HG03571 (cell line): Measurements from ENCODE around the gene EFNA5.
"Not testable (repeated sequence)": the region's sequence is repeated elsewhere in the genome, so short reads cannot be mapped to it uniquely, and the experiment has no call there.

Experiments
- ATAC-seq: cut with Tn5 transposase; IDR thresholded peaks from one replicate; pipeline ENCODE4 v1.9.1; 2021; ENCODE audit not compliant: unreplicated experiment

EFNA5 gene

DNA sequence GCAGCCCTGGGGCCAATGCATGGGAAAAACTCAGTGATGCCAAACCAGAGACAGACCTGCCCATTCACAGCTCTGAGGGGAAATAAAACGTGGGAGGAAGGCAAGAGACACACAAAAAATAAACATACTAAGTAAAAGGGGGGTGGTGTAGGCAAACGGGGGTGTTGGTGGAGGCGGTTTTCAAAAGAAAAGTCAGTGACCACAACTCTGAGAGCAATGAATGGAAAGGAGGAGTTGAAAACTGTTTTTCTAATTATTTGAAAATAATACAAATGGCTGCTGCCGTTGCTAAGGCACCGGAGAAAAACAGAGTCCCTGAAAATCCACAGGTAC lies 293.5 kb downstream of the EFNA5 start:
- no peak for ATAC-seq

DNA sequence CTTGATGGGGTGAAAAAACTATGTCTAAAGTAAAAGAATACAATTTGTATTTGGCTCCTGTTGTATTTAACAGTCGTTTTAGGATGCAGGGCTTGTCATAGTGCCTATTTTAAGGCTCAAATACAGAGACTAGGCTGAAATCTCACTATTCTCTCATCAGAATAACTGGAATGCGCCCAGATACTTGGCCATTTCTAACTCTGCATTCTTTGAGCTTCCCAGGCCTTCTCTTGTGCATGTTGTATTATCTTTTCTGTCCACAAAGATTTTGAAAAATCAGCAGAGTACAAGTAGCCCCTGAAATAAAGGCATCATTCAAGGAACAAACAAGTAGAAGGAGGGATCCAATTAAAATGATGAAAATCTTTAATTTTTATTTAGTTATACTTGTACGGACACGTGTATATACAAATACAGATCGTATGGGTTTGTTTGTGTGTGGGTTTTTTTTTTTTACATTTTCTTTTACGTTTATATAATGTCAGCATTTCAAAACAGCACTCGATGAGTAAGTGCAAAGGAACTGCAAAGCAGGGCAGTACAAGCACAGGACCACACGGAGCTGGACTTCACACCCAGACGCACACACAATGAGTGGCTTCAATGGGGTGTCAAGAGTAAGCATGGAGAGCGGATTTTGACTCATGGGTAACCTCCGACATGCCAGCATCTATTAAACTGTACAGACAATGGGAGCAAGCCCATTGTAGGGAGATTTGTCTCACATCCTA lies 294.0 kb downstream of the EFNA5 start:
- ATAC-seq: no peak

DNA sequence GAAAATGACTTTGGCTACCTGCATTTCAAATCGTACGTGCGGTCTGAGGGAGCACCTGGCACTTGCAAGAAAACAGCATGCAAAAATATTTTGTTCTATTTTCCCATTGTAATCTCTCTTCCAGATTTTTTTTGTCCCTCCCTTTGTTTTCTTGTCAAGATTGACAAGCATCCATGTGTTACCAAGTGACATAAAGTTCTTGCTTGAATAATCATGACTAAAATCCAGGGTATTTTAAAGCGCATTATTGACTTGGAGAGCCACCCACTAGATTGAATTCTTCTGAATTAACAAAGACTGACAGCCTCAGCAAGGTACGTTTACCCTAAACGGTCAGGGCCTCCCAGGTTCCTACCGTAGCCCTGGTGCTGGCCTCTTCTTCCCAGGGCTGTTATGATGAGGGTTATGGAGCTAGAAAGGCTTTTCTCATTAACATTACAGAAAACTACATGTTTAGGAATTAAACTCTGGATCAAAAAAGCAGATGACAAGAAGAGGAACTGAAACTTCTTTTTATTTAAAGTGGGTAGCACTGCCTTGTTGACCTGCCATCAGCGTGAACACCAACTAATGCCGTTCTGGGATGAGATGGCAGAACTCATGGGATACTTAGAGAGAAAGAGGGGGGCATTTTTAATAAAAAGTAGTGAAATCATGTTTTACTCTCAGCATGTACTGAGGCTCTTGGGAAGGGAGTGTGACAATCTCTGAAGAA lies 297.0 kb downstream of the EFNA5 start:
- peak; percentile 70 for ATAC-seq

DNA sequence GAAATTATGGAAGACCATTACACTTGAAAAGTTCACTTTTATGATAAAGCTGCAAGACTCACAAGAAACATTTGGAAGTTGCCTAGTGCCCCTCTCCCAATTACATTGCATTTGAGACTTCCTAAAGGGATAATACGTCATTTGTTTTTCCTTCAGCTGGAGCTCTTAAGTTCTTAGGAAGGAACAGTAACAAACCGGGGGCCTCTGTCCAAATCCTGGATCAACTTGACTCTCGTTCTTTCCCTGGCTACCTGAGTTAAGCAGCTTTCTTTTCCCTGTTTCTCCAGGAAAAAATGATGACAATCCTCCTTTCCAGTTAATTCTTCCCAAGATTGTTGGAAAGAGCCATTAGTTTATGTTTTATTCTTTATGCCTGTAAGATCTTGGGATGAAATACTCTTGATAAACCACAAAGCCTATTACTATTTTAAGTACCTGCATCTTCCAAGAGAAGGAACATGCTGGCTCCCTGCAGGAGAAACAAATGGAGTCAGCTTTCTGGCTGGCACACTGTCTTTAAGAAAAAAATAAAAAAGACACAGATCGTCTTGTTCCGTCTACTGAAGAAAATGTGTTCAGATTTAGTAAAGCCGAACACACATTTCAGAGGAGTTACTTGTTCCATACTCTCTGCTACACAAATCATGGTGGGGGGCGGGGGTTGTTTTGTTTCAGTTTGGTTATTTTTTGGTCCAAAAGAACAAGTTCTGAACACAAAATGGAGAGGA lies 297.9 kb downstream of the EFNA5 start:
- no peak for ATAC-seq

DNA sequence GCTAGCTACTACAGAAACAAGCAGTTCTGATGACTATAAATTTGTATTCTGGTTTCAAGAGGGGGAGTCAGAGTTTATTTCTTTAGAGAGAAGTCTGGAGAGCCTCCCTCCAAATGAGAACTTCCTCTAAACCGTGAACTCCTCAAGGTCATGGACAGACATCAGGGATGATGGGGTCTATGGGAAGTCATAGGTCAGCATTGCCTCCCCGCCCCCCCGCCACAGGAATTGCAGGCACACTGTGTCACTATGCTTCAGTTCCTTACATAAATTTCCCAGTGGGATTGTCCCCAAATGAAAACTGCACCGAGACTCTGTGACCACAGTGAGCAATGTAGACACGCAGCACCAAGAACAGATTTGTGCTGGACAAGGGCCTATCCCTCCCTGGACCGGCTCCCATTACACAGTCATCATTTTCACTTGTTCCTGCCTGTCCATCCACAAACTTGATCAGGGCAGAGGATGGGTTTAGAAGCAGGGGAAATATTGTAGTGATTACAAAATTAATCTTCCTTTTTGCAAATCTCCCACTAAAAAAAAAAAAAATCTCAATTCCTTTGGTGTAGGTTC lies 300.3 kb downstream of the EFNA5 start:
- no peak for ATAC-seq

DNA sequence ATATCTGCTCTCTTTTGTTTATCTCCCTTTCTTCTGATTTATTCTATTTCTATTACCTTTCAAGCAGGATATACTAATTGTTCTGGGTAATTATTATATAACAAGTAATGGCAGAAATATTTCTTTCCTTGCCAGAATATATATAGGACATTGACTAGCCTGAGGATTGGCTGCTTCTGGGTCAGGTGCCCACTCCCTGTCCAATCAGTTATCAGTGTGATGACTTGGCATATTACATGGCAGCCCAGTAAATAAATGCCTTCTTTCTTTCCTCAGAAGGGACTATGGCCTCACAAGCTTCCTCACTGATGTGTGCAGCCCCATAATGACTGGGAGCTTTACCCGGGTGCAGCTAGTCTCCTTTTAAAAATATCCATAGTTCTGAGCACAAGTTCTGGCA lies 301.1 kb downstream of the EFNA5 start:
- no peak for ATAC-seq

DNA sequence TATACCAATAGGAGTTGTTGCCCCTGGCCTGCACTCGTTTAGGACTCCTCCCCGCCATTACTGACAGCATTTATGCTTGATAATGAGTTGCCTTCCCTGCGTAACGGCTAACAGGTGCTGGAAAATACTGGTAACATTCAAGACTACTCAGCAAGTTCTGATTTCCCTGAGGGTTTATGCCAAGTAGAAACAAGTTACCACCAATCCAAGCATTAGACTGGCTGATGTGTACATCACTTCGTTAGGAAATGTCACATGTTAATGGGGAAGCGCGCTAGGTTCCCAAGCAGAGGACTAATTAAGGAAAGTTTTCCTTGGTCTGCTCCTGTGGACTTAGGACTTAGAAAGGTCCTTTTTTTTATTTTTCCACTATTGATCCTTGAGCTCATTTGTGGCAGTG lies 302.1 kb downstream of the EFNA5 start:
- no peak for ATAC-seq

DNA sequence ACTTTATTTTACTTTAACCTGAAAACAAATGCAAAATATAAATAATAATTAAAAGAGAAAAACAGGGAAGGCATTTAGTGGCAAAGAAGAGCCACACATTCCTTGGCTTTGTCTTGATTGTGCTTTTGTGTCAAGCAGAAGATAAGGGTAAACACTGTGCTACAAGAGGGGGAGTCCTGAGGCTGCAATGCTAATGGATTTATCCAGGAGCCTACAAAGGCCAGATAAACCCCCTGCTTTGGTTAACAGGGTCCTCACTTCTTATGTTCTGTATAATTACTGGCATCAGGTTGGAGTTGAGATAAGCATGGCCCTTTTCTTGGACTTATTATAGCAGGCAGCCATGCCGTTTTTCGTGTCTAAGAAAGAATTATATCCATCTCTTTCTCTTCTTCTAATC lies 302.8 kb downstream of the EFNA5 start:
- no peak for ATAC-seq

DNA sequence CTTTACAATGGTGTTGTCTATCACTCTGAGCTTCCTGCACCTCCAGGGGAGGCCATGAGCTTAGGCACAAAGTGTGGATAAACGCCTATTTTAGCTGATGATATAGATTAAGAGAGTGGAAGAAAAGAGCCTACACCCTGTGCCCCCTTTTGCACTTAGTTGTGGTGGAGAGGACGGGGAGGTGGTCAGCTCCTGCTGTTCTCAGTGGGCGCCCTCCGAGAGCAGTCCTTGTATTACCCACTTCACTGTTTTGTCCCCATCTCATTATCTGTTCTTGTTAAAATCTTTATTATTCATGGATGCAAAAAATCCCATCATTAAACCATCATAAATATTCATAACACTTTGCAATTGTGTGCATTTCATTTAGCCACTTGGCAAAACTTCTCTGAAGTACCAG lies 303.3 kb downstream of the EFNA5 start:
- ATAC-seq: no peak

DNA sequence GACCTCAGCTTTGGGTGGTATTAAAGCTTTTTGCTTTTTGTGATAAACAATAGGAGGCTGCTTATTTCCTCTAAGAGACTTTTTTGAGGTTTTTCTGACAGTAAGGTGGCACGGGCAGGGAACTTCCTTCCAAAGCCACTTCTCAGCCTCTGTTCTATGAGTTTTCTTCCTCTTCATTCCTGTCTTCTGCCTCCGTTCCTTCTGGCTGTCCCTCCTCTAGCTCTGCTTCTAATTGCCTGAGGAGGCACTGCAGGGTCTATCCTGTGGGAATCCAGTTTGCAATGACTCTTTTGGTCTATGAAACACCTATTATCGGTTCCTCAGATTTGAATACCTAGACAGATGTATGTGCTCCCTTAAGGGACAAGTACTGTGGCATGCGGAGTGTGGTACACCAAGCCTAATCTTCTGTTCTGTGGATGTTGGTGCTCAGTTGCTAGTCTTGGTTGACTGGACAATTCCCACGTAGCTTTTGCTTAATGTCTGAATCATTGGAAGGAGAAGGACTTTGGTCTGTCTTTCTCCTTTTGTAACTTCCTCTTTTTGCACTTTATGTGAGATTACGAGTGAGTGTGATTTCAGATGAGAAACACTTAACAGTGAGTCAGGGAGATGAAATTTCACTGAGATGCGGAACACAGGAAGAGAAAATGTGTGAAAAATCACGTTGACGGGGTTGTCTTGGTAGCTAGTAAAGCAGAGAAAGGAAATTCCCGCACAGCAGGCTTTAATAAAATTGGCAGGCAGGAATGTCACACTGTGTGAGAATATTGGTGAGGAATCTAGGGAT lies 305.2 kb downstream of the EFNA5 start:
- peak; percentile 38 for ATAC-seq

DNA sequence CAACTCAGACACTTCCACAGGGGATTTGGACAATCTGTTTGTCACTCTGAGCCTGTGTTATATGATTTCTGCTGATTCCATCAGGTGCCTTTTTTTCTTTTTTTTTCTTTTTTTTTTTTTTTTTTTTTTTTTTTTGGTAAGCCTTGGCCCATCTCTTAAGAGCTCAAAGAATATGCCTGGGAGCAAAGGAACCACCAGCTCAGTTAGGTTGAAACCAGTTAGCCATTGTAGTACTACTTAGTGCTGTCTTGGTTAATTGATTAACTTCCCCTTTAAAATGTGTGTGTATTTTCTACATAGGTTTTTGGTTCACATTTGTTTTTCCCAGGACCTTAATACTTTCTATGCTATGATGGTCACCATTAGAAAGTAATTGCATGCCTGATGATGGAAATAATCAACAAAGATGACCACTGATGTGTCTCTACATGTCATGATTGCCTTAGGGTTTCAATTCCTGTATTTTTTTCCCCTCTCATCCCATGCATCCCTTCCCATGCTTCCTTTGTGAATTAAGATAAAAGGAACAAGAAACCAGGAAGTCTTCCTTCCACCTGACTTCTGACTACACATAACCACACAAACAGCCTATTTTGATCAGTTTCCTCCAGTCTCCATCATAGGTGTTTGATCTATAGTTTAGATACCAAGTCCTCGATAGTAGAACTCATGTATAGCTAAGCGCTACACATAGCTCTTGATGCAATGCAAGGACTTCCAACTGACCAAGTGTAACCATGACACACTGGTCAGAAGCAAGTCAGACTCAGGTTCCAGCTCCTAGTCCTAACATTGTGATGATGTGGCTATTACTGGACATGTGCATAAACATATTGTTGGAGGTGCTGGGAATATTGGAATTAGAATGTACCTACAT lies 306.1 kb downstream of the EFNA5 start:
- ATAC-seq: peak; percentile 44

DNA sequence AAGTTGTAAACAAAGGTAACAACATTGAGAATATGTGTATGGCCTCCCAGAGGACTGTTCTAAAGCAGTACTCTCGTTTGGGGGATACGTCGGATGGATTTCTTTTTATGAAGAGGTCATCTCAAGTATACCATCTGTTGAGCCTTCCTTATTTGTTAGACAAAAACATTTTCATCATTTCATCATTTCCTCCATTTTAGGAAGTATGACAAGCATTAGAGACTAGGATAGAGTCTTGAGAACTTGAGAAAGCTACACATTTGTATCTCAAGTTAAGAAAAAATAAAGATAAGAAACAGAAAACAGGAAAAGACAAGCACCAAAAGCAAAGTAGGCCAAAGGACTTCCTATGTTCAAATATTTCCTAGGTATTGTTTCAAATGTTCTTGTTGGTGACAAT lies 307.0 kb downstream of the EFNA5 start:
- ATAC-seq: no peak

DNA sequence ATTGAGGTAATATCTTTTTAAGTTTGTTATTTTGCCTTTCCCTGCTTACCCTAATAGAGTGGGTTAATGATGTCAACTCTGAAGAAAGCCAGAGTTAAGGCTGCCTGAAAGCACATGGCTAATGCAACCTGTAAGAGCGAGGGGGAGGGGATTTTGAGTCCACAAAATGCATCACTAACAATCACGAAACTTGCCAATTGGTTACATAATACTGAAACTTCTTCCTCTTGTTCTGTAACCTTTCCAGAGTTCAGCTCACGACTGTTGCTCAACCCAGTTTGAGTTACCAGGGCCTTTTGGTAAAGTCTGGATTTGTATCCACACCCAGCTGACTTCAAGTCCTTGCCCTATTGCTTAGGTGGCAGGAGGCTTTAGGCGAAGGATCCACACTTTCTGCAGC lies 308.8 kb downstream of the EFNA5 start:
- no peak for ATAC-seq

DNA sequence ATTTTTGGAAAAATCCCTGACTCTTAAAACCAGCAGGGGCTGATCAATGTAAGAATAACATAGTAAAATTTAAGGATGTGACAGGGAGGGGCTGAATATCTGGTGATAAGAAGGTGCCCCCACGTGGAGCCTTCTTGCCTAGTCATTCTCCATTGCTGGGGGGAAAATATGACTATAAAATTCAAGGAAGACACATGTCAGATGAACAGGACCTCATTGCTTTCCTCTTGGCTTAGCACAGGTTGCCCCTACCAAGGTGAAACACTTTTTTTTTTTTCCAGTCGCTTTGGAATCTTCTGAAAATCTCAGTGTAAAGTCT lies 310.9 kb downstream of the EFNA5 start:
- no peak for ATAC-seq

DNA sequence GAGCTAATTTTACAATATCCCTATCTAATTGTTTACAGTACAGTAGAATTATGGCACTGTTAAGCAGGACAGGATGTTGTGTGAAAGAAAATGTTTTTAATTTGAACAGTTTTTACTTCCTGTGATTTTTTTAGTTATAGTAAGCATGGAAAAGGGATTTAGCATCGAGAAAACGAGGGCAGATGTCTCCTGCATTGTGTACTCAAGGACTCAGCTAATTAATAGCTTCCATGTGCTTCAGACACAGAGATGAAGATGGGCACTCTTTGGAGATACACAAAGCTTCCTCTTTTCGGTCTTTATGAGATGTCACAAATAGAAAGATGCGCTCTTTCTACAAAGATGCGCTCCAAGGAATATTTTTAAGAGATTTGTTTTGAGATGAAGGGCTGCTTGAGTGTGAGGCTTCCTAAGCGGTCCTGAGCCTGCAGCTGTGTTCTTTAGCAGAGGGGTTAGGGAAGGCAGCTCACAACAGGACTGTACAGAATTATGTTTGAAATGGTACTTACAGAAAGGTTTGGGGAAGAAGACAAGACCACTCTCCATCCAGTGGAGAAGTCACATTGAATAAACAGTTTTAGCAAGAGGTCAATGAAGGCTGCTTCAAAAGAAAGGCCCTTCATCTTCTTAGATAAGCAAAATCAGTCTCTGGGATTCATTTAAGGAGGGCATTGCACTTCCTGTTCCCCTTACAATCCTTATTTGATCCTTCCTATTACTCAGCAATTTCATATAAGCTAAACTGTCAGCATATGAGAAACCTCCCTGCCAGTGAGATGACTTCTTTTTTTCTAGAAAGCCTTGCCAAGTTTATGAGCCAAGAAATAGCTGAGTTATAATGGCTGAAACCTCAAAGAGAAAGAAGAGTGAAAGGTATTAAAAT lies 311.5 kb downstream of the EFNA5 start:
- no peak for ATAC-seq

DNA sequence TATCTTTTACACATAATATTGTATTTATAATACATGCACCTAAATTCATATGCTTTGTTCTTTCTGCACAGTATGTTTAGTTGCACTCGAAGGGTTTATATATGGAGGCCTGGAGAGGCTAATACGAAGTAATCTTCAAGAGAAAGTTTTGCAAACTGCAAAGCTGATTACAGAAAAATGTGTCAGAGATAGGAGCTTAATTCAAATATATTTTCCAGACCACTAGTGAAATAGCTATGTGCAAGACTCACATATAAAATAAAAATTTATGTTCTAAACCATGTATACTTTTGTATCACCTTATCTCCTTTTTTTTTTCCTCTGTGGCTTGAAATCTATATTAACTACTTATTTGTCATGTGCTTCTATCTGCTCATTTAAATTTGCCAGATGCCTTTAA lies 313.8 kb downstream of the EFNA5 start:
- no peak for ATAC-seq

DNA sequence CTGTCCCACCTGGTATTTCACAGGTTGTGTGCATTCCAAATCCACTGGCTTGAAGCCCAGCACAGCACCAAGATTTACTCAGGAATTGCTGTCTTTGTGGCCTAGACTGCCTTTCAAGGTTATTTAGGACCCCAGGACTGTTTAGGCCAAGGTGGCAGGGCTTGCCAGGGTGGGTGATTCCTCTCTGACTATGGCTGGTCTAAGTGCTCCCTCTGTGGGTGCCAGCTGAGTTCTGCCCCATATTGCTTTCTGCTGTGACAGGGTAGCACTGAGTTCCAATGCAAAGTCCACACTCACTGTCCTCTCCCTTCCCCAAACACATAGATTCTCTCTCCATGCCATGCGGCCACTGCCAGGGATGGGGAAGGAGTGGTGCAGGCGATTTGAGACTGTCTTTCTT lies 318.2 kb downstream of the EFNA5 start:
- ATAC-seq: no peak

DNA sequence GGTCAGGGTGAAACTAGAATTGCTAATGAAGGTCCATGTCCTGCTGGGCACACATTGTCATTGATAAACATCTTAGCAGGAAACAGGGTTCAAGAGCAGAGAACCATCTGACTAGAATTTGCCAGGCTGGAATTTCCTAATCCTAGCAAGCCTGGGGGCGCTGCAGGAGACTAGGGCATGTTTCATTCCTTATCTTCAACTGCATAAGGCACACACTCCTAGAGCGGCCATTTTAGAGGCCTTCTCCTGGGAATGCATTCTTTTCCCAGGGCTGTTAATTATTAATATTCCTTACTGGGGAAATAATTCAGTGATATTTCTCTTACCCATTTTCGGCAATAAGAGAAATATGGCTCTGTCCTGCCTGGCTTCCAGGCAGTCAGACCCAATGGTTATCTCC lies 324.2 kb downstream of the EFNA5 start:
- not testable (repeated sequence) for ATAC-seq

DNA sequence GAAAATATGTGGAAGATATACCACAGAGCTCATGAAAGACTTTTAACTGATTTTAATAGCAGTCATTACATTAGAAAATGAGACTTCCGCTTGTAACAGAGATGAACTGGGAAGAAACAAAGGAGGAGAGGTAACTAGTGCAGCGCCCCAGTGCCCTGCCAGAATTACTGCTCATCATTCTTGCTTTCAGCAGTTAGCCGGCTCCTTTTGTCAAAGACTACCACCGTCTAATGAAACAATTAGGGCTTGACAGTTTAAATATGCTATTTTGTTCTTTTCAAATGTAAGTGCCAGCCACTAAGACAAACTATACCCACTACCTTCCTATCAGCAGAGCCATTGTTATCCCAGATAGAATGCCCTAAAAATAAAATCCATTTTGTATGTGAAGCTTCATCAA lies 328.4 kb downstream of the EFNA5 start:
- no peak for ATAC-seq
